GM21737 (cell line): ENCODE measurements around the gene MTFR1L.

ENCODE experiments used
- ATAC-seq: cut with Tn5 transposase; IDR thresholded peaks from one replicate; pipeline ENCODE4 v1.9.1; 2021; ENCODE audit warnings: mild to moderate bottlenecking, moderate library complexity; ENCODE audit not compliant: unreplicated experiment

The MTFR1L gene

GRCh38 chr1:25861316-25862286, 41.8 kb downstream of the MTFR1L start:
- no peak for ATAC-seq

GRCh38 chr1:25862785-25863485, 43.2 kb downstream of the MTFR1L start:
- no peak for ATAC-seq

DNA sequence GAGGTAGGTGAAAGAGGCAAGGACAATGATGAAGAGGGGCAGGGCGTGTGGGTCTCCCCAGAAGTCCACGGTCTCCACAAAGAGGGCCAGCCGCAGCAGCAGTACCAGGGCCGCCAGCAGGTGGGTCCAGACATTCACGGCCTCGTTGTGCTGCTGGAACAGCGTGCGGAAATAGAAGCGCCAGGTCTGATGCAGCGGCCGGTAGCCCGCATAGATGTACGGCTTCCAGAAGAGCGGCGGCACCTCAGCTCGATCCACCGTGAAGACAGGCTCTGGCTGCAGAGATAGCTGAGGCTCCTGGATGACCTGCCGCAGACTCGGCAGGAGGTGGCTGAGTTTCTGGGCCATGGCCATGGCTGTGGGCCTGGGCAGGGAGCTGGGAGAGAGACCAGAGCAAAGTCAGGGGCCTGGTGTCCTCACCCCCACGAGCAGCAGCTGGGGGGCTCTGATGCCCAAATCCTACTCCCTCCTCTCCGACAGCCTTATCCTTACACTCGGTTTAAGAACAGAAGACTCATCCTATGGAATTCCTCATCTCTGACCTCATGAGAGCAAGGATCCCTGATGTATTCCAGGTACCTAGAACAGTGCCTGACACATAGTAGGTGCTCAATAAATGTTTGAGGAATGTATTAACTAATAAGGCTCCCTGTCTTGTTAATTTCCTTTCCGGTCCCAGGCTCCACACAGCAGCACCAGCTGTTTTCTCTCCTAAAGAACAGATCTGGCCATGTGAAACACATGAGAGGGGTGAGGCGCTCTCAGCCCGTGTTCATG, 43.9 kb downstream of the MTFR1L start:
- ATAC-seq, result no peak

GRCh38 chr1:25864434-25864833, 44.7 kb downstream of the MTFR1L start:
- no peak for ATAC-seq

- ATAC-seq, result no peak
These were observed 46.5 kb downstream of the MTFR1L start for GRCh38 chr1:25866288-25866687.

DNA sequence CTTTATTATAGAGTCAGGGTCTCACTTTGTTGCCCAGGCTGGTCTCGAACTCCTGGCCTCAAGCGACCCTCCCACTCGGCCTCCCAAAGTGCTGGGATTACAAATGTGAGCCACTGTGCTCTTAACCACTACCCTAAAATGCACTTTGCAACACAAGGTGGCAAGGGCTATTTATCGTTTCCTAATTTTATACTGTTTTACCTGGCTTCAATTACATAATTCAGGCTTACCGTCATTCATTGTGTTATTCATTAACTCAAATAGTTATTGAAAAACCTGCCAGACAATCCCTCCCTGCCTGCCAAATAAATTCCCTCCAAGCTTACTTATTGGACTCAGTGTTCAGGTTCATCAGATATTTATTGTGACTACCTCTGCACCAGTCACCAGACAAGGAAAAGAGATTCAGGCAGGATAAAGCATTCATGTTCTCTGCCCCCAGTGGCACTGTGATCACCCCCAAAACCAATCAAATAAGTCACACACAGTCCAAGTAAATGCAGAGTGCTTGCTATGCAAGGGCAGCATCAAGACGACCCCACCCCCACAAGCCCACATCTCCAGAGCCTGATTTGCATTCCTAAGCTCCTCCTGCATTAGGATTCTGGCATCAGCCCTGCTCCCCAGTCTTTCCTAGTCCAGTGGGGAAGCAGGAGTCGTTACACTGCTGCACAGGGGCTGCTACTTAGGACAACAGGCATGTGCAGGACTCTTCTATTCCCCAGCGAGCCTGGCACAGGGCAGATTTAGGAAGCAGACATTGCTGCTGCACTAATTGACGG, 47.6 kb downstream of the MTFR1L start:
- no peak for ATAC-seq

DNA sequence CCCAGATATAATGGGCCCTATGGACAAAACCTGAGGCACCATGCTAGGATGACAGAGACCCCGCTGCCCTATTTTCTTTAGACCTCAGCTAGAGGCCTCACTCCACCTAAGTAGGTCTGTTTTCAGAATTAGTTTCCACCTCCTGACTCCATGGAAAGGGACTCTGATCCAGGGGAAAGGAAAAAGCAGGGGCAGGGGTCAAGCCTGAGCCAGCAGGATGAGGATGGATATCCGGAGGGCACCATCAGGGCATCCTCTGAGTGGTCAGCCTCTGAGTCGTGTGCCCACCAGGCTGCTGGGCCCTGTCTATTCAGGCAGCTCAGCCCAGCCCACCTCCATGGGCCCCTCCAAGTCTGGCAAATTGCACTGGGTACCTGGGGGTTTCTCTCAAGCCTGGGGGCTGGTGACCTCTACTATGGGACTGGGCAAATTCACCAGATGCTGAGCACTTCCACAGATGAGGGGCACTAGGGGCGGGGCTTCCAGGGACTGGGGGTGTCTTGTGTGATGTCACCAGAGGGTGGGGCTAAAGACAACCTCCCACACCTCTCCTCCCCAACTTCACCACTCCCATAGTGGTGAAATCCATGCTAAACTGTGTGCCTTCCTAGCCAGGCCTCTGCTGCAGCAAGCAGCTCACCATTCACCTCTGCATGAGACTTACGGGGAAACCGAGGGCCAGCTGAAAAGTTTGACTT, 50.3 kb downstream of the MTFR1L start:
- no peak for ATAC-seq

DNA sequence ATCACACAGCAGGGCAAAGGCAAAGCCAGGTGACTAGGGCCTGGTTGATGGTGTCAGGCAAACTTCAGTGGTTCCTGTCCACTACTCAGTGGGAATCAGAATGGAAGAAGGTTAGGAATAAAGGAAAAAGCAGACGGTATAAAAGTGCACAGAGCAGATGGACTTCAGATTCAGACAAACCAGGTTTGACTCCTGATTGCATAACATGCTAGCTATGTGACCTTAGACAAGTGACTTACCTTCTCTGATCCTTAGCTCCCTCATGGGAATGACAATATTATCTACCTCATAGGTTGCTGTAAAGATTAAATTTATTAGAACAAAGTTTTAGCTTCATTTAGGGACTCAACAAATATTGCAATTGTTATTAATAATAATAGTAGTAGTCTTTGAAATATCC, 50.9 kb downstream of the MTFR1L start:
- ATAC-seq, result no peak

DNA sequence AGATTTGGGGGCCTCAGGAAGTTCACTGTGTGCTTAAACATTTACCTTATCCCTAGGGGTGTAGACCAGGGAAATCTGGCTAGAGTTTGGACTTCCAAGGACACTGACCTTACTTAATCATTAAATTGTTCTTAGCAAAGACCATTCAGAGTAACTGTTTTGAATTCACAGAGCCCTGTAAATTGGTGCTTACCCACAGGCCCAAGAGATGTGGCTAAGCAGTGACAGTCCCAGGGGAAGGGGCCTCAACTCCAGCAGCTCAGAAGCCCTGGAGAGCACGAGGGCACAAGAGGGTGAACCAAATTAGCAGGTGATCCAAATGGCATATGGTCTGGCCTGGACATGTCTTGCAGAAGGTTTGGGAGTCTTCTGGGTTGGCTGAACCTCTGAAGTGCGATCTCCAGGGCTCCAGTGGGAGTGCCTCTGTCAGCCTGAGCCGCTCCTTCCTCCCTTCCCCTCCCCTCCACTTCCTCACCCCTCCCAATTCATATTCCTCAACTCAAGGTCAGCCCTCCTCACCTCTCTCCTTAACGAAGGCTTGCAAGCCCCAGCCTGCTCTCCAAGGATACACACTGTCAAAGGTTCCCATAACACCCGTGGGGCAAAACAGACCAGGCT, 51.4 kb downstream of the MTFR1L start:
- ATAC-seq, result no peak

DNA sequence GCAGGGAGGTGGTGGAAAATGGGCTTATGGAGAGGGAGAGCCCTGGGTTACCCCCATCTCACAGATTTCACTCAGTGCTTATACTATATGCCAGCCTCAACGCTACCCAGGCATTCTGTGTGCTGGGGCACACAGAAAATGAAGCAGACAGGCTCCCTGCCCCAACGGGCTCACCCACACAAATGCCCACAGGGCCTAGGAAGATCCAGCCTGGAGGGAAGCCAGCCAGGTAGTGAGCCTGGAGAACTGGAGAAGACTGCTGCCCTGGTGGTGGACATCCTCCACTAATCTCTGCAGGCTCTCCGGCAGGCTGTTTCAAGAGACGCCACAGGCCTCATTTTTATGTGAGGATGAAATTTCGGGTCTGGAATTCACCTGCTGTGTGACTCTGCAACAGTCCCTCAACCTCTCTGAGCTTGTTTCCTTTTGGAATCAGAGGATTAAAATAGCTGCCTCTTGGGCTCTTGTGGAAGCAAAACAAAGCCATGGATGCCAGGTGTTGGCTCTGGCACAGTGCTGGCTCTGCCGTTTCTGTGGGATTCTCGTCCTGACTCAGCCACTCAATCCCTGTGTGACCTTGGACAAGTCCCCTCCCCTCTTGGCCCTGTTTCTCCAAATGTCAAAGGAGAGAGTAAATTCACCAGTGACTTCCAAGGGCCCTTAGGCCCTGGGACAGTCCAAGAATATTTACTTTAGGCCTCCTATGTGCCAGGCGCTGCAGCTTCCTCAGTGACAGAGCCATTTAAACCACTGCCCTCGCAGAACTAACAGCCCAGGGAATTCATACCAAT, 52.1 kb downstream of the MTFR1L start:
- no peak for ATAC-seq

- no peak for ATAC-seq
These were observed 53.0 kb downstream of the MTFR1L start for GRCh38 chr1:25872713-25873112.

DNA sequence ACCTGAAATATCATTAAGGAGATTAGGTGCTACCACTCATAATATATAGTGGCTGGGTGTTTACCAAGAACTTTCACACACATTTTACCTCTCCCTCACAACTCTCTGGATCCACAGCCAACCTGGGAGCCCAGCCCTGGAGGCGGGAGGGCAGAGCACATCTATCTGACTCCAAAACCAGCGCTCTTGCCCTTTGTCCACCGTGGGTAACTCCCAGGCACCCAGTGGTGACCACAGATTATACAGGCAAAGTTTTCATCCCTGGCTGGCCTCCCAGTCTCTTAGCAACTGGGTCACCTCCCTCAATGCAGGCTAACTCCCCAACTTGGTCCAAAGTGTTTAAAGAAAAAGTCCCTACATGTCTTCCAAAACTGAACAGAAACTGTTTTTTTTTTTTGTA, 53.4 kb downstream of the MTFR1L start:
- ATAC-seq, result no peak

GRCh38 chr1:25874209-25874608, 54.5 kb downstream of the MTFR1L start:
- no peak for ATAC-seq

- ATAC-seq, result no peak
These were observed 54.9 kb downstream of the MTFR1L start for GRCh38 chr1:25874635-25875153.

- ATAC-seq, result peak; percentile 56
These were observed 55.6 kb downstream of the MTFR1L start, which contains the start of gene PAQR7 for GRCh38 chr1:25875154-25875855. PAQR7 (minus strand) TSS chr1:25875708; CDS start chr1:25863839, 11,869 bp downstream.

- ATAC-seq, result peak; percentile 18
These were observed 56.3 kb downstream of the MTFR1L start for GRCh38 chr1:25875856-25876692.

GRCh38 chr1:25876693-25877077, 56.9 kb downstream of the MTFR1L start:
- ATAC-seq, result no peak
